Measurements from ENCODE around the gene NOTCH1.
"Not testable (repeated sequence)": the region's sequence is repeated elsewhere in the genome, so short reads cannot be mapped to it uniquely, and the experiment has no call there.

Gene NOTCH1

DNA sequence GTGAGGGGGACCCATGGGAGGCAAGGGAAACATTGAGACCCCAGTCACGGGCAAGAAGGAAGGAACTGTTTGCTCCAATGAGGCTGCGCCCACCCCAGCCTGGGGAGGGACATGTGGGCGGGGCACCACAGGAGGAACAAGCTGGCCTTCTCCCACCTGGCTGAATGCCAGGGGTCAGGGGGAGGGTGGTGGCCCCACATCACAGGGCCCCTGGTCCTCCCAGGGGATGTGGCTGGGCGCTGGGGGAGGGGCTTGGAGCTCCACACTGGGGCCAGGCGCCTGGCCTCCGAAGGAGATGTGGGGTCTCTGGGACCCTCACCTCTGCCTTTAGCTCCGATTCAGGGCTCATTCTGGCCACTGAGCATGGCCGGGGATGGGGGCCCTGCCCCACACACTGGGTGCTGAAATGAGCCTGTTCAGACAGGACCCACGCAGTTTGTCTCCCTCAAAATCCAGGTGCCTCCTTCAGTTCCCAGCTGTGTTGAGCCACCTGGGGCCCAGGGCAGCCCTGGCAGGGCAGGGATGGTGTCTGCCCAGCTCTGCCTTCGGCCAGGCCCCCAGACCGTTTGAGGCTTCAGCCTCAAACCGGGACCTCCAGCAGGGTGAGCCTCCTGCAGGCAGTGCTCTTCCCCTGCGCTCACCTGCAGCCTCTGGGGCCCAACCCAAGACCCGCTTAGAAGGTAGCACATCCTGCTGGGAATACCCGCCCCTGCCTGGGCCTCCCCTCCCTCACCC is 33.2 kb upstream of the NOTCH1 start:
- no peak for DNase-seq

DNA sequence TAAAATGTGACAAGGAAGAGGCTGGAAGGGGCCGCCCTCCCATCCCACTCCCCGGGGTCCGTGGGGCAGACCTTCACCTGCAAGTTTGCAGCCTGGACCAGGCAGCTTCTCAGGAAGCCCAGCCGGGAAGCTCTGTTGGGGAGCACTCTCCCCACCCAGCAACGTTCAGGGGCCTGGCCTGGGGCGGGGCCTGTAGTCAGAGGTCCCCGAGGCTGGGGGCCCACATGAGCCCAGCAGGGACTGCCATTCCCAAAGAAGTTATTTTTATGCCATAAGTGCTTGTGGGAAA is 32.7 kb upstream of the NOTCH1 start:
- no peak for DNase-seq

DNA sequence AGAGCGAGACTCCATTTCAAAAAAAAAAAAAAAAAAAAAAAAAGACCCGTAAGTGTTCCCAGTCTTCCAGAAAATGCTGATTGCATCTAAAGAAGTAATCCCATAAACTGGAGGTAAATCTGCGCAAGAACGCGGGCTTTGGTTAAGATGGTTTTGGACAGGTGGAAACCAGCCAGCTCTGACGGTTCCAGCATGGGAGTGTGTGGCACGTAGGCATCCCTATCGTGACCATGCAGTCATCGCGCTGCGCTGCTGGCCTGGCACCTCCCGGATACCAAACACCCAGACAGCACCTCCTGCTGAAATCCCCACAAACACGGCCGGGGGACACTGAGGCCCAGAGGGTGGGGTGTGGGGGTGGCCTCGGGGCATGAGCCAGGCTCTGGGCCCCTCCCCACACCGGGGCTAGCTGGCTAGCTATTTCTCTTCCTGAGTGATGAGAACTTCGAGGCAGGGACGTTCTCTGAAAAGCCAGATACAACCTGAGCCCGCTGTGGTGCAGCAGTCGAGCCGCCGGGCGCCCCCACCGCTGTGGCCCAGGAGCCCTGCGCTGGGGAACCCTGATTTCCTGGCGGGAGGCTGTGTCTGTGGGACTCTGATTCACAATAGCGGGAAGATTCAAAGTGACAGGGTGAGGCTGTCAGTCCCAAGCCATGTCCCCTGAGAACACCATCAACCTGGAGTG is 32.2 kb upstream of the NOTCH1 start:
- DNase-seq = no peak

DNA sequence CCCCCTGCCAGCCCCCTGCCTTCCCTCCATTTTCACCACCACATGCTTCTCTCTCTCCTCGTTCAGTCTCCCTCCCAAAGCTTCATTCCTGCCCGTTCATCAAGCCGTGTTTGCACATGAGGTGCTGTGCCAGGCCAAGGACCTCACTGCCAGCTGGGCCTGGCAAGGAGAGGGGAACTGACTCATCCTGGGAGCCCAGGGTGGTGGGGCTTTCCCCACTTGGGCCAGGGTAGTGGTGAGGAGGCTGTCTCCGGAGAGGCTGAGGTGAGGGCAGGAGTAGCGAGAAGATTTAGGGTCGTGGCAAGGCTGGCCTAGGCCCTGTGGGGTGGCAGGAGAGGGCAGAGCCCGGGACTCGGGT is 30.4 kb upstream of the NOTCH1 start:
- no peak for DNase-seq

DNA sequence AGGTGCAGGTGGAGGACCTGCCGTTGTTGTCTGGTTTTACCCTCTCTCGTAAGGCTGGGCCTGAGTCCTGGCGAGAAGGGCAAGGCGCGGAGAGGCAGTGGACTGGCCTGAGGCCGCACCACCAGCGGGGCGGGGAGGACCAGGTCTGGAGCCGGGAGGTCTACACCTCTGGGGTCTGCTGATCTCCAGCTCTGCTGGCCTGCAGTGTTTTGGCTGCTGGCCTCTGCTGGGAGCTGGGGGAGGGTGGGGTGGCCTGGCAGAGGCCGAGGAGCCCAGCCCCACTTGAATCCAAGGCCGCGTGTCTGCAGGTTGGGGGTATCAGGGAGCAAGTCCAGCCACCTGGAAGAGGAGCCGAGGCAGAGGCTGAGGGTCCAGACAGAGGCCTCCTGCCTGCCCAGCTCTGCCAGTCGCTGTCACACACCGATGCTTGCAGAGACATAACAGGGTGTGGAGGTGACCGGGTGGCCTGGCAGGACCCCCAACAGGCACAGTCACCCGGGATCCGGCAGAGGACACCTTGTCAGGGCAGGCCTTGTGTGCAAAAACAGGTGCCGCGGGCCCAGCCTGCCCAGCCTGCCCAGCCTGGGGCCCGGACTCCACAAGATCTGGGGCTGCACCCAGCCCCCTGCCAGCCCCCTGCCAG is 29.9 kb upstream of the NOTCH1 start:
- no peak for DNase-seq

DNA sequence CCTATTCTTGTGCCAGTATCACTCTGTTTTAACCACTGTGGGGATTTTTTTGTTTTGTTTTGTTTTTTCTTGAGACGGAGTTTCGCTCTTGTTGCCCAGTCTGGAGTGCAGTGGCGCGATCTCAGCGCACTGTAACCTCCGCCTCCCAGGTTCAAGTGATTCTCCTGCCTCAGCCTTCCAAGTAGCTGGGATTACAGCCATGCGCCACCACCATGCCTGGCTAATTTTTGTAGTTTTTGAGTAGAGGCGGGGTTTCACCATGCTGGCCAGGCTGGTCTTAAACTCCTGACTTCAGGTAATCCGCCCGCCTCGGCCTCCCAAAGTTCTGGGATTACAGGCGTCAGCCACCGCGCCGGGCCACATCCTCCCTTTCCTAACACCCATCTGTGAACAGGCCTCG is 28.8 kb upstream of the NOTCH1 start:
- not testable (repeated sequence) for DNase-seq

DNA sequence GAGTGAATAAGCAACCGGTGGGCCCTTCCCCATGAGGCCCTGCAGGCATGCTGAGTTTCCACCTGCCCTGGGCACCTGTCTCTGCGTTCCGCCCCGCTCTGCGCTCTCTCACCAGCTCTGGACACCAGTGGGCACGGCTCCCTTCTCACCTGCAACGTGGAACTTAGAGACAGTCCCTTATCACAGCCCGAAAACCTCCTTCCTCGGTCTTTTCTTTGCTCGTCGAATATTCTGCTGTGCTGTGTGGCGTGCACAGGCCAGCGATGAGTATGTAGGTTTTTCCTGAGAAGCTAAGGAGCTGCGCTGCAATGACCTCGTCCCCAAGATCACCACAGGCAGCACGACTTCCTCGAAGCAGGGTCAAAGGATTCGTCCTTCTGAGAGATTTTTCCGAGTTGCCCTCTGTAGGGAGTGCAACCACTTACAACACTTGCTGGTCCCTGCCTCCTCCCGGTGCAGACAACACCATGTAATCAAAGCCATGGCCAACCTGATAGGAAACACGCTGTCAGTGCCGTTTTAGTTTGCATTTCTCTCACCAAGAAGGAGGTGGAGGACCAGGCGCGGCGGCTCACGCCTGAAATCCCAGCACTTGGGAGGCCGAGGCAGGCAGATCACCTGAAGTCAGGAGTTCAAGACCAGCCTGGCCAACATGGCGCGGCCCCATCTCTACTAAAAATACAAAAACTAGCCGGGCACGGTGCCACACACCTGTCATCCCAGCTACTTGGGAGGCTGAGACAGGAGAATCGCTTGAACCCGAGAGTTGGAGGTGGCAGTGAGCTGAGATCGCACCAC is 27.2 kb upstream of the NOTCH1 start:
- no peak for DNase-seq

DNA sequence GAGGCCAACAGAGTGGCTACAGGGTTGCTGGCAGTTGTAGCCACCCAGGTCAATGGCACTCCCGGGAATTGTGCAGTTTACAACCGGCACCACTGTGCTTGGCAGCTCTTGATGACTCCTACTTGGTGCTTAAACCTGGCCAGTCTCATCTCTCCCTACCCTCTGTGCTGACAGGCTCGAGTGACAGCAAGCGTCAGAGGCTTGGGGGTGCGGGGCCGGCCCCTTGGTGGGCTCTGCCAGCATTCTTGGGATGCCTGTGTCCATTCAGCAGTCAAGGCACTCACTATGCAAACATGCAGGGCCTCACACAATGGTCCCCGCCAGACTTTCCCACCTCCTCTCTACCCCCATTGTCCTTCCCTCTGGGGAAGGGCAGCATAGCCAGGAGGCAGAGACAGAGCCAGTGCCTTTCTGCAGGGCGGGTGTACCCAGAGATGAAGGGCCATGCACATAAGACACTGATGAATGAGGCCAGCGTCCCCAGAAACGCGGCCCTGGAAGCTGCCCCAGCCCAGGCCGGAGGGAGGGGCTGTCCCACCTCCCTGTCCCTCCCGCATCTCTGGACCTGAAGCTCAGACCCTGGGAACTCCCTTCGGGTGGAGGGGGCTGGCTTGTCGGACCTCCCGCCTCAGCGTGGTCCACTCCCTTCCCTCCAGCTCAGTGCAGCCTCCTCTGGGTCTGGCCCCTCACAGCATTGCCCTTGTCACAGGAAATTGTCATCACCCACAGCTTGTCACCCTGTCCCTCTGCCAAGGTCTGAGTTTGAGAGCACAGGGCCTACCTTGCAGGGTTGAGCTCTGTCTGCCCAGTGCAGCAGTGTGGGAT is 26.4 kb upstream of the NOTCH1 start:
- peak; percentile 92 for DNase-seq

DNA sequence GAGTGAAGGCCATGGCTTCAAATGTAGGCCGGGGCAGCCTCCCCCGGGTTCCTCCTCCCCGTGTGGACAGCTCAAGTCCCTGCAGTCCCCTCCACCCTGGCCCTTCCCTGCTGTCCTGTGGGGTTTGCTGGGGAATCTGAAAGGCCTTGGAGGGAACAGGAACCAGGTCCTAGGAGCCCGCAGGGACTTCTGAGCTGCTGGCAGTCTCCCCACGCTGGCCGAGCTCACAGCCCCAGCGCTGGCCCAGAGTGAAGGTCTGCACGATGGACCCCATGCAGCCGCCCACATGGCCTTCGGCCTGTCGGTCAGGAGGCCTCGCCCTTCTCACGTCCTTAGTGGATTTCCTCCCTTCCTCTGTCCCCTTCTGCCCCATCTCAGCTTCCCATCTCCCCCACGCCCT is 25.7 kb upstream of the NOTCH1 start:
- peak; percentile 15 for DNase-seq

DNA sequence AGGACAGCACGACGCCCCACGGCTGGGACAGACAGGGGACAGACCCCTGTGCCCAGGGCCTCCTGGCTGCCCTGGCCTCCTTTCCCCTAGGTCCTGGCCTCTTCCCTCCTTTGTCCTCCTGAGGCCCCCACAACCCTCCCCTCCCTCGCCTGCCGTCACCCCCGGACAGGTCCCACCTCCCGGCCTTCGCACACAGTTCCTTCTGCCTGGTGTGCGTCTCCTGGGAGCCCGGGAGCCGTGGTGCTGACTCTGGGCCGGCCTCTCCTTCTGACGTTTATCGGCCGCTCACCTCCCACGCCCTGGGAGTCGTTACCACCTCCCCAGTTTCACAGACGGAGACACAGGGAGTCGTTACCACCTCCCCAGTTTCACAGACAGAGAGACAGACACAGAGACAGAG is 25.1 kb upstream of the NOTCH1 start:
- no peak for DNase-seq

DNA sequence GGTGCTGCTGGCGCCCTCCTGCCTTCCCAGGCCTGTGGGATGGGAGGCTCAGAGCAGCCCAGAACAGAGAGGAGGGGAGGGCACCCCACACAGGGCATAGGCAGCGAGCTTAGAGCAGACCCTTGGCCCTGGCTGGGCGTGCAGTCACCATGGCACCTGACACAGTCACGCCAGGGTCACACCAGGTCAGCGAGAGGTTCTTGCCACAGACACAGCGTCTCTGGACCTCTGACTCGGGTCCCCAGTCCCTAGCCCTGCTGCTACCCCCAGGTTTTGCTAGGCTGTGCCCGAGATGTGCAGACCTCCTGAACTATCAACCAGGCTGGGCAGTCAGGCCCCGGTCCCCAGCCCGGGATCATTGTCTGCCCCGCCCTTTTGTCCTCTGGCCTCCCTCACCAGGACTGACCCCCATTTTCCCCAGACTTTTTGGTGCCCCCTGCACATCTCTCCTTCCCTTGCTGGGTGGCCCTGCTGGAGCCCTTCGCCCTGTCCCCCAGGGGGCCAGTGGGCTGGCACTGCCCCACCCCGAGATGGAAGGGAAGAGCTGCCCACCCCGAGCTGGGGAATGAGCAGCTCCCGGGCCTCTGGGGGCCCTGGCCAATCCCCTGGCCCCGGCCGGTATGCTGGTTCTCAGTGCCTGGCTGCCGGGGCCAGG is 24.5 kb upstream of the NOTCH1 start:
- DNase-seq = no peak

DNA sequence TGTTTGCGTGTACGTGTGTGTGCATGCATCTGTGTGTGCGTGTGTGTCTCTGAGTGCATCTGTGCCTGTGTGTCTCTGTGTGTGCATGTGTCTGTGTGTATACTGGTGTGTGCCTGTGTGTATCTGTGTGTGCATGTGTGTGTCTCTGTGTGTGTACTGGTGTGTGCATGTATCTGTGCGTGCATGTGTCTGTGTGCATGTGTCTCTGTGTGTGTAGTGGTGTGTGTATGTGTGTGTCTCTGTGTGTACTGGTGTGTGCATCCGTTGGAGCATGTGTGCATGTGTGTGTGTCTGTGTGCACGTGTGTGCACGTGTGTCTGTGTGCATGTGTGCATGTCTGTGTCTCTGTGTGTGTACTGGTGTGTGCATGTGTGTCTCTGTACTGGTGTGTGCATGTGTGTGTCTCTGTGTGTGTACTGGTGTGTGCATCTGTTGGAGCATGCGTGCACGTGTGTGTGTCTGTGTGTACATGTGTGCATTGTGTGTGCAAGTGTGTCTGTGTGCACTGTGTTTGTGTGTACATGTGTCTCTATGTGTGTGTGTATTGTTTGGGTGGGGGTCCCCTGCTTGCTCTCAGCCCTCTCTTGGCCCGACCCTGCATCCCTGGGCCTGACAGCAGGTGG is 23.8 kb upstream of the NOTCH1 start:
- DNase-seq = no peak

DNA sequence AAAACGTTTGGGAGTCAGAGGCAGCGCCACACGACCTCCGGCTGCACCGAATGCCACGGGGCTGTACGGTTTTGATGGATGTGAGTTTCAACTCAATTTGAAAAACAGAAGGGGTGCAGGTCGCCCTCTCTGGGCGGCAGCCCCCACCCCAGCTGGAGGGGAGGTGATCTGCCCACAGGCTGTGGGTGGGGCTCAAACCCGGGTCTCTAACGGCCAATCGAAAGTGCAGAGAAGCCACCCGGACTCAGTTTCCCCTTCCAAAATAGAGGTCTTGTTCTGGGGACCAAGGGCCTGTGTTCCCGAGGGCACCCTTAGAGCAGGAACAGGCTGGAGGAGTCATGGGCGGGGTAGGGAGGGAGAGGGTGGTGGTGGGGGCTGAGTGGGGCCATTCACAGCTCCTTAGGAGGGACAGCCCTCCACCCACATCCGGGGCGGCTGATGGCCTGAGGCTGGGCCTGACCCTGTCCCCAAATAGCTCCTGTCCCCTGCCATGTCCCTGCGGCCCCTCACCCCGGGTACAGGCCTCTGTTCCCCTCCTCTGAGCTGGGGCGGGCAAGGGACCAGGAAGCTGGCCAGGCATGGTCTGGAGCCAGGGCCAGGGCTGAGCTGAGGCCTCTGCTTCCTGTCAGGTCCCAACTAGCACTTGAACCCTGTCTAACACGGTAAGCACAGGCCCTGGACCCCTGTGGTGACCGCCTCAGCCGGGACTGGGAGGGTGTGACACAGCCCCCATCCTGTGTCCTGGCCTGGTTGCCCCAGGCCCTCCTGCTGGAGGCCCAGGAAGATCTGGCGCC is 22.6 kb upstream of the NOTCH1 start:
- DNase-seq = no peak

DNA sequence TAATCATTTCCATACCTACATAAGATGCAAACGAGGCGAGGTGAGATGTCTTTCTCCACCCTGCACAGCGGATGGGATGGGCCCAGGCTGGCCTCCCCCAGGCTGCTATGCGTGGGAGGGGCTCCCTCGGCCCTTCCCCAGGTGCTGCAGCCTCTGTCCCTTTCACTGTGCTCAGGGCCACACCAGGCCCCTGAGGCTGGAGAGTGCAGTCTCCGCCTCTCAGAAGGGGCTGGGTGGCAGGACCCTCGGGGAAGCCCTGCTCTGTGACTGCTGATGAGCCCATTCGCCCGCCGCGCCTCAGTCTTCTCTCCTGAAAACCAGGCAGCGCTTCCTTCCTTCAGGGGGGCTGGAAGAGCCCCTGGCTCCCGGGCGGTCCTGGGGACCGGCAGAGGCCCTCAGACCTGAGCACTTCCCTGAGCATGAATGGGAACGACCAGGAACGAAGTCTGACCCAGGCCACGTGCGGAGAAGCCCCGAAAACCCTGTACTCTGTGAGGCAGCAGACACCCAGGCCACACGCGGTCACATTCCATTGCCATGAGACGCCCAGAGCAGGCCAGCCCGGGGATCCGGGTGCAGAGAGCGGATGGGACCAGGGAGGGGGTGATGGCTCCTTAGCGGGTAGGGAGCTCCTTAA is 21.9 kb upstream of the NOTCH1 start:
- peak; percentile 95 for DNase-seq

DNA sequence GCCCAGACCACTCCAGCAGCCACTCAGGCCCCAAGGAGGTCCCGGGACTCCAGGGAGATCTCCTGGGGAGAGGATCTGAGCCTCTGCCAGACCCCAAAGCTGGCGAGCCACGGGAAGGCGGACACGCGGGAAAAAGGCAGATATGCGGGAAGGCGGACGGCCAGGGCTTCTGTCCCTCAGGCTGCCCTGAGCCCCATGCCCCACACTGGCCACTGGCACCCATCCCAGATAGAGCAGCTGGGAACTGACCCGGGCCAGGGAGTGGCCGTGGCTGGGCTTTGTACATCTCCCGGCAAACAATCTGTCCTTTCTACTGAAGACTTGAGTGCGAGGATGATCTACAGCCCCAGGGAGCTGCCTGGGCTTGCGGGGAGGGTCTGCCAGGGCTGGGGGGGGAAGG is 21.1 kb upstream of the NOTCH1 start:
- no peak for DNase-seq

DNA sequence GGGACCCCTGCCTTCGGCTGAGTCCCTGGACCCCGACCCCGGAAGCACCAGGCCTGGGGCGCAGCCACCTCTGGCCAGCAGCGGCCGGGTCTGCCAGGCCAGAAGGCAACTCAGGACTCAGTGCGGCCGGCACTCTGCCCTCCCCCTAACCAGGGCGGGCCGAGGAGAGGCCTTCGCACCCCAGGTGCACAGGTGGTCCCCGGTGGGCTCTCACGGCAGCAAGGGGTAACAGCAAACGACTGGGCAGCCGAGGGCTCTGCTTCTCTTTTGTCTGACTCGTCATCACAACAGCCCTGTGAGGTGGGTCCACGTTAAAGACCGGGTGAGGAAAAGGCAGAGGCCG is 20.7 kb upstream of the NOTCH1 start:
- no peak for DNase-seq

DNA sequence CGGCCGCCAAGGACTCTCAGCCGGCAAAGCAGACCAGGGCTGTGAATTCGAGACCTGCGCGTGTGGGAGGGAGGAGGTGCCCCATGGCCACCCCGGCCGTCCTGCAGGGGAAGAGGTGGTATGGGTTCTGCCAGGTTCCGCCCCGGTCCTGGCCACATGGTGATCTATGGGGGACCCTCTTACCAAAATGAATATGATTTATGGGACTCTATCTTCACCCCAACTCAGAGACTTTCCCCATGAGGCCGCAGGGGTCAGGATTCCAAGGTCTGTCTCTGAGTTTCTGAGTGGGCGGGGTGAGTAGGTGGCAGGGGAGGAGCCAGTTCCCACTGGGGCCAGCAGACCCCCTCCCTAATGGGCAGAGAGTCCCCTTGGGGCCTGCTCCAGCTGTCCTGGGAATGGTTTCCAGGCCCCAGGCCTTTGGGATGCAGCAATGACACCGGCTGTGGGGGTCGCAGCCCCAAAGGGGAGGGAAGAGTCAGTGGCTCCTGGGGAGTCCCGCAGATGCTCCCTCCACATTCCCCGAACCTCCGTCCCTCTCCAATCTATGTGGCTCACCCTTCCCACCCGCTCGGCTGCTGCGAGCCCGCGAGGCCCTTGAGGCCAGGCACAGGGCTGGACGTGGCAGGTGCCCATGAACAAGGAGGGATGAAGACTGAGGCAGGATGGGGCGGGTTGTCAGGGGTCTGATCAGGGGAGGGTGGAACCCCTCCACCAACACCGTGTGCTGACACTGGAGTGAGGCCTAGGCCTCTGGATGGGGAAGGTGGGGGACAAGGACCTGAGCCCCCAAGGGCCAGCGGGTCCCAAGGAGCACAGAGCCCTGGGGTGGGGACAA is 20.1 kb upstream of the NOTCH1 start:
- DNase-seq = no peak

DNA sequence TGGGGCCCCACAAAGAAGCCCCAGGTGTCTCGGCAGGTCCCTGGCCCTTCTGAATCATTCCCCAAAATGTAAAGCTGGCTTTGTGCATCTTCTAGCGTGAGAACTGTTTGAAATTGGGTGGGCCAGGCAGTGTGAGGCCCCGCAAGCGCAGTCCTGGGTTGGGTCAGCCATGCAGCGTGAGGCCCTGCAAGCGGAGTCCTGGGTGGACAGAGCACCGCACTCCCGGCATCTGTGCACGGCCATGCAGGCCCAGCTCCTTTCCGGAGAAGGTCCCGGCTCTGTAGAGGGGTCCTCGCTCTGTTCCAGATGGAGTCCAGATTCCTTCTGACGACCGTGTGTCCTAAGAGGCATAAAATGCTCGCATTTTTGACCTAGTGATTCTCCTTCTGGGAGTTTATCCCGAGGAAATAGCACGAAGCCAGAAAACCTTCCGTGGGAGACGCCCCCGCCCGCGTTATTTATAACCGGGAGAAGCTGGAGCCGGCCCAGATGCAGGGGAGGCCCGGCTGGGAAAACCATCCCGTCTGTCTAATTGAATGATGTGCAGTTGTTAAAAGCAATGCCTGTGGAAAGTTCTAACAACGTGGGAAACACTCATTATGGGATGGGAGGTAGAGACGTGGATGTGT is 19.4 kb upstream of the NOTCH1 start:
- DNase-seq = peak; percentile 11

DNA sequence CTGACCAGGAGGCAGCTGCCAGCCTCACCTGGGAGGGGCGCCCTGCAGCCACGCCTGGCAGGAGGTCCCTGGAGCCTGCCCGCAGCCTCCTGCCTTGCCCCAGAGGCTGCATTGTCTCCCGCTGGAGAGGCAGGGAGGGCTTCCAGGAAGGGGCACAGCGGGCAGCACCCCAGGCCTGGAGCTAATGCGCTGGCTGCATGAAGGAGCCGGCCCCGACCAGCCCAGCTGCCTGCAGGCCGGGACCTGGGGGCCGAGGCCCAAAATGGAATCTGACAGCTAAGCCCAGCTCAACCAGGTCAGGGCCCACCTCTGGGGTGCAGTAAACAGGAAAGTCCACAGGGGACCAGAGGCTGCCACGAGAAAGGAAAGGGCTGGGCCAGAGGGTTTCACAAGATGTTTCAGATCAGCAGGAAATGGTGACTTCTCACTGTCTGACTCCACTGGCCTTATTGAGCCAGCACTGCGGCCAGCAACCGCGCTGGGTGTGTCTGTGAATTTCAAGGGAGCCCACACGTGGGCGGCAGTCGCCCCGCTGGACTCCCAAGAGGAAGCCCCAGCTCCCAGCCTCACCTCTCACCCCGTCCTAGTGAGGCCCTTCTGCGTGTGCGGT is 18.6 kb upstream of the NOTCH1 start:
- DNase-seq = peak; percentile 50

Data from fibroblast of skin of right biceps (primary cell).